Left renal pelvis (tissue), 4 donors: ENCODE results near the gene IFNA6. TPM values are rescaled to one million over a fixed set of nuclear protein-coding genes. Genes with fewer than 3 reads are reported as not detected.
"Not testable (repeated sequence)": the region's sequence is repeated elsewhere in the genome, so short reads cannot be mapped to it uniquely, and the experiment has no call there.

ENCODE experiments used
- DNase-seq, 4 donors: peaks; one replicate each; pipeline ENCODE4 v3.0.0-alpha.2; 2013; ENCODE audit warnings: low read depth in 4 of 4, low spot score in 3 of 4
- polyA plus RNA-seq, 4 donors: library from polyadenylated mRNA; unstranded; fragments of 120-200 nt; gene quantifications; one replicate each; pipeline ENCODE4 v1.2.1, GENCODE V29; 2013; ENCODE audit not compliant: insufficient read length in 4 of 4

IFNA6 gene
- not detected for polyA plus RNA-seq

- no peak for DNase-seq
Measured at GRCh38 chr9:21350787-21351186, at the start of gene IFNA6. Gene IFNA6, minus strand, starts transcription at chr9:21350887. Its CDS starts 0 bp downstream, at chr9:21350887.

GRCh38 chr9:21399956-21400355 lies 49.3 kb upstream of the IFNA6 start:
- no peak for DNase-seq

- no peak for DNase-seq
Measured at GRCh38 chr9:21398955-21399489, 48.3 kb upstream of the IFNA6 start.

GRCh38 chr9:21395778-21396717 lies 45.4 kb upstream of the IFNA6 start:
- no peak for DNase-seq

- no peak for DNase-seq
Measured at GRCh38 chr9:21392270-21392669, 41.6 kb upstream of the IFNA6 start.

- no peak for DNase-seq
Measured at GRCh38 chr9:21385131-21385670, 34.5 kb upstream of the IFNA6 start, which contains the start of gene IFNA2. Gene IFNA2, minus strand, starts transcription at chr9:21385398. Its CDS starts 69 bp downstream, at chr9:21385329.

- no peak for DNase-seq
Measured at GRCh38 chr9:21383627-21384026, 32.9 kb upstream of the IFNA6 start.

GRCh38 chr9:21381448-21382339 lies 31.0 kb upstream of the IFNA6 start:
- no peak for DNase-seq

- DNase-seq, result not testable (repeated sequence)
Measured at GRCh38 chr9:21371467-21371866, 20.8 kb upstream of the IFNA6 start.

GRCh38 chr9:21367957-21368356 lies 17.3 kb upstream of the IFNA6 start, which contains the start of gene IFNA13:
Gene IFNA13, minus strand, starts transcription at chr9:21368057. Its CDS starts 47 bp downstream, at chr9:21368010.
- no peak for DNase-seq

- not testable (repeated sequence) for DNase-seq
Measured at GRCh38 chr9:21367169-21367568, 16.5 kb upstream of the IFNA6 start.

GRCh38 chr9:21362287-21362686 lies 11.6 kb upstream of the IFNA6 start:
- no peak for DNase-seq

GRCh38 chr9:21357479-21358460 lies 7.1 kb upstream of the IFNA6 start:
- DNase-seq, result no peak

- no peak for DNase-seq
Measured at GRCh38 chr9:21348430-21348970, 2.2 kb downstream of the IFNA6 start.

GRCh38 chr9:21340735-21341134 lies 10.0 kb downstream of the IFNA6 start:
- DNase-seq, result no peak

GRCh38 chr9:21336457-21336856 lies 14.2 kb downstream of the IFNA6 start:
- DNase-seq, result no peak

GRCh38 chr9:21334701-21335632 lies 15.7 kb downstream of the IFNA6 start, which contains the start of gene KLHL9:
Gene KLHL9, minus strand, starts transcription at chr9:21335404. Its CDS starts 545 bp downstream, at chr9:21334859.
- peak; percentile 84 to 88 (median 86) for DNase-seq

- no peak for DNase-seq
Measured at GRCh38 chr9:21333226-21333625, 17.5 kb downstream of the IFNA6 start.
